Skeletal muscle tissue (tissue), 4 donors: ENCODE results near the gene GABBR2. TPM values are rescaled to one million over a fixed set of nuclear protein-coding genes. Genes with fewer than 3 reads are reported as not detected.

ENCODE experiments used
- H3K27ac ChIP-seq: one replicate; pipeline ENCODE4 v1.7.0; 2013; ENCODE audit warnings: mild to moderate bottlenecking, low read depth, low read length, inconsistent platforms
- H3K27me3 ChIP-seq, 3 donors: one replicate each; pipeline ENCODE4 v1.7.0; 2013; ENCODE audit warnings: low read length in 3 of 3; ENCODE audit not compliant: control insufficient read depth in 3 of 3, insufficient read depth in 3 of 3
- H3K36me3 ChIP-seq, 3 donors: one replicate each; pipeline ENCODE4 v1.7.0; 2013; ENCODE audit warnings: low read length in 3 of 3; ENCODE audit not compliant: control insufficient read depth in 3 of 3, insufficient read depth in 3 of 3
- H3K4me1 ChIP-seq, 3 donors: one replicate each; pipeline ENCODE4 v1.7.0; 2013; ENCODE audit warnings: low read length in 3 of 3, mild to moderate bottlenecking in 3 of 3; ENCODE audit not compliant: control insufficient read depth in 3 of 3, insufficient read depth in 3 of 3
- H3K4me3 ChIP-seq, 3 donors: one replicate each; pipeline ENCODE4 v1.7.0; 2013; ENCODE audit warnings: low read length in 3 of 3
- H3K9ac ChIP-seq, 3 donors: one replicate each; pipeline ENCODE4 v1.7.0; 2013; ENCODE audit warnings: low read length in 3 of 3, mild to moderate bottlenecking in 3 of 3, moderate library complexity in 2 of 3, low read depth in 1 of 3
- H3K9me3 ChIP-seq, 3 donors: one replicate each; pipeline ENCODE4 v1.7.0; 2013; ENCODE audit warnings: low read length in 3 of 3; ENCODE audit not compliant: control insufficient read depth in 3 of 3
- total RNA-seq: library from RNA; depleted of rRNA; stranded (reverse); fragments of >200 nt; gene quantifications from one replicate; pipeline ENCODE4 v1.2.3, GENCODE V29; 2014
- donor health status: Osteomylitis.

Gene GABBR2
- total RNA-seq, 1 donor from 2014 or later = under 0.01 TPM

GRCh38 chr9:98253565-98253964, 455.2 kb downstream of the GABBR2 start:
- H3K36me3 ChIP-seq = peaks cover under 1 to 8% (median 6%) of the 10 kb centered on the region in 3 donors
- H3K4me3 ChIP-seq = no peak overlapping the region
- peak overlapping the region in 1 of 3 donors; percentile 23 for H3K9ac ChIP-seq
- H3K4me1 ChIP-seq = peaks cover 5 to 29% (median 11%) of the 10 kb centered on the region in 3 donors
- no peaks in the 10 kb centered on the region for H3K9me3 ChIP-seq
- H3K27ac ChIP-seq = no peak overlapping the region
- no peaks in the 10 kb centered on the region for H3K27me3 ChIP-seq

GRCh38 chr9:98251551-98251950, 457.2 kb downstream of the GABBR2 start:
- peaks cover 3 to 8% (median 8%) of the 10 kb centered on the region in 3 donors for H3K36me3 ChIP-seq
- peaks cover 5 to 26% (median 11%) of the 10 kb centered on the region in 3 donors for H3K4me1 ChIP-seq
- H3K9me3 ChIP-seq = no peaks in the 10 kb centered on the region
- H3K27ac ChIP-seq = no peak overlapping the region
- no peak overlapping the region for H3K9ac ChIP-seq
- no peaks in the 10 kb centered on the region for H3K27me3 ChIP-seq
- no peak overlapping the region for H3K4me3 ChIP-seq

- Histone ChIP-seq H3K27me3 (no peaks in the 10 kb centered on the region), H3K27ac (no peak overlapping the region), H3K9ac (no peak overlapping the region), H3K4me1 (peaks cover 1 to 11% (median 6%) of the 10 kb centered on the region in 3 donors), H3K36me3 (peaks cover 3 to 8% (median 8%) of the 10 kb centered on the region in 3 donors), H3K9me3 (no peaks in the 10 kb centered on the region), H3K4me3 (no peak overlapping the region)
Measured at GRCh38 chr9:98249771-98250170, 459.0 kb downstream of the GABBR2 start.

- Histone ChIP-seq H3K9ac (no peak overlapping the region), H3K4me3 (no peak overlapping the region)
Measured at GRCh38 chr9:98248737-98249474, 459.8 kb downstream of the GABBR2 start.

GRCh38 chr9:98247831-98248657, 460.7 kb downstream of the GABBR2 start:
- Histone ChIP-seq H3K27ac (peak overlapping the region; percentile 54), H3K4me1 (peaks cover 0 to 5% (median 4%) of the 10 kb centered on the region in 3 donors), H3K4me3 (no peak overlapping the region), H3K36me3 (peaks cover 5 to 8% (median 8%) of the 10 kb centered on the region in 3 donors), H3K27me3 (no peaks in the 10 kb centered on the region), H3K9ac (no peak overlapping the region), H3K9me3 (no peaks in the 10 kb centered on the region)

More at GRCh38 chr9:98248737-98249474, 459.8 kb downstream of the GABBR2 start:
- peaks cover 0 to 5% (median 4%) of the 10 kb centered on the region in 3 donors for H3K4me1 ChIP-seq
- H3K36me3 ChIP-seq = peaks cover 3 to 8% (median 8%) of the 10 kb centered on the region in 3 donors
- H3K27me3 ChIP-seq = no peaks in the 10 kb centered on the region
- H3K9me3 ChIP-seq = no peaks in the 10 kb centered on the region
- H3K27ac ChIP-seq = peak overlapping the region; percentile 54

GRCh38 chr9:98242426-98242825, 466.3 kb downstream of the GABBR2 start:
- Histone ChIP-seq H3K4me1 (no peaks in the 10 kb centered on the region), H3K27ac (no peak overlapping the region), H3K9ac (no peak overlapping the region), H3K27me3 (no peaks in the 10 kb centered on the region), H3K36me3 (peaks cover 0 to 3% (median 1%) of the 10 kb centered on the region in 3 donors), H3K4me3 (no peak overlapping the region), H3K9me3 (no peaks in the 10 kb centered on the region)

GRCh38 chr9:98241357-98242300, 467.1 kb downstream of the GABBR2 start:
- no peak overlapping the region for H3K4me3 ChIP-seq
- no peak overlapping the region for H3K27ac ChIP-seq
- H3K9me3 ChIP-seq = no peaks in the 10 kb centered on the region
- no peaks in the 10 kb centered on the region for H3K4me1 ChIP-seq
- no peak overlapping the region for H3K9ac ChIP-seq
- H3K36me3 ChIP-seq = peaks cover 0 to 3% (median 1%) of the 10 kb centered on the region in 3 donors
- H3K27me3 ChIP-seq = no peaks in the 10 kb centered on the region

GRCh38 chr9:98240475-98240874, 468.3 kb downstream of the GABBR2 start:
- Histone ChIP-seq H3K4me1 (no peaks in the 10 kb centered on the region), H3K27ac (no peak overlapping the region), H3K9ac (no peak overlapping the region)

More at GRCh38 chr9:98240475-98240874, 468.3 kb downstream of the GABBR2 start:
- H3K9me3 ChIP-seq = no peaks in the 10 kb centered on the region
- H3K36me3 ChIP-seq = peaks cover 0 to 3% (median 1%) of the 10 kb centered on the region in 3 donors
- no peak overlapping the region for H3K4me3 ChIP-seq
- no peaks in the 10 kb centered on the region for H3K27me3 ChIP-seq
